HepG2 (cell line): ENCODE measurements around the gene SMIM8. TPM values are rescaled to one million over a fixed set of nuclear protein-coding genes. Genes with fewer than 3 reads are reported as not detected.

Experiments
- ARNTL ChIP-seq: sonication (generic); formaldehyde crosslinking; IDR thresholded peaks from 2 replicates; pipeline ENCODE4 v1.4.0; 2020; ENCODE audit warnings: mild to moderate bottlenecking, missing genetic modification reagents
- ZBTB40 ChIP-seq, 2 experiments: fragments of 450-650 bp in 1 of 2; sonication (generic) in 1 of 2; formaldehyde crosslinking in 1 of 2; IDR thresholded peaks; 2 replicates each; pipeline versions ENCODE4 v1.6.1 to v1.8.0; 2016 to 2022; ENCODE audit warnings: antibody characterized with exemption in 1 of 2, mild to moderate bottlenecking in 1 of 2, missing genetic modification reagents in 1 of 2
- ZNF513 ChIP-seq: sonication (generic); formaldehyde crosslinking; conservative IDR thresholded peaks from 2 replicates; pipeline ENCODE4 v1.5.0; 2020; ENCODE audit warnings: missing genetic modification reagents
- polyA plus RNA-seq, 8 experiments: library from polyadenylated mRNA; depleted of rRNA in 3 of 8; stranded (reverse) in 7 of 8; unstranded in 1 of 8; fragments of >200 nt; fragmentation: Illumina TruSeq in 4 of 8; extraction: Trizol in 4 of 8; gene quantifications; 2 replicates each; pipeline versions ENCODE4 v1.2.1 to v1.2.3, GENCODE V29; 2011 to 2016; ENCODE audit warnings: low read depth in 4 of 8, missing spikeins in 1 of 8, mixed read lengths in 1 of 8; ENCODE audit not compliant: insufficient read depth in 1 of 8
- total RNA-seq, 5 experiments: library from RNA; depleted of rRNA; stranded (reverse); fragments of >200 nt; fragmentation: Illumina TruSeq; extraction: Trizol; gene quantifications; 2 replicates each; pipeline ENCODE4 v1.2.3, GENCODE V29; 2016; ENCODE audit warnings: low read depth in 1 of 5

SMIM8 gene
- total and polyA plus RNA-seq, 2 of the 13 experiments (the other 11 are each of a cell fraction or from before 2014, with no cell fraction given): 4.8 to 10.0 TPM

GRCh38 chr6:87350516-87350915 lies 28.1 kb downstream of the SMIM8 start (continued):
- no peak for TF ChIP-seq ZBTB40 (IDR thresholded peaks at IDR 0.05)
- TF ChIP-seq ZBTB40 (CRISPR knock-in tag; IDR thresholded peaks at IDR 0.05): no peak
- no peak for TF ChIP-seq ARNTL (CRISPR knock-in tag)
- no peak for TF ChIP-seq ZNF513
